Stimulated activated CD4-positive, alpha-beta T cell treated with anti-CD3 and anti-CD28 coated beads, TNF-alpha, amount 100 ng/mL, for 48 hours (primary cell): ENCODE data around the gene ACAP3.

Experiments used
- DNase-seq, 3 donors: peaks; one replicate each; pipeline ENCODE4 v3.0.0-alpha.2; 2020; ENCODE audit warnings: low read depth in 3 of 3

ACAP3 gene

DNA sequence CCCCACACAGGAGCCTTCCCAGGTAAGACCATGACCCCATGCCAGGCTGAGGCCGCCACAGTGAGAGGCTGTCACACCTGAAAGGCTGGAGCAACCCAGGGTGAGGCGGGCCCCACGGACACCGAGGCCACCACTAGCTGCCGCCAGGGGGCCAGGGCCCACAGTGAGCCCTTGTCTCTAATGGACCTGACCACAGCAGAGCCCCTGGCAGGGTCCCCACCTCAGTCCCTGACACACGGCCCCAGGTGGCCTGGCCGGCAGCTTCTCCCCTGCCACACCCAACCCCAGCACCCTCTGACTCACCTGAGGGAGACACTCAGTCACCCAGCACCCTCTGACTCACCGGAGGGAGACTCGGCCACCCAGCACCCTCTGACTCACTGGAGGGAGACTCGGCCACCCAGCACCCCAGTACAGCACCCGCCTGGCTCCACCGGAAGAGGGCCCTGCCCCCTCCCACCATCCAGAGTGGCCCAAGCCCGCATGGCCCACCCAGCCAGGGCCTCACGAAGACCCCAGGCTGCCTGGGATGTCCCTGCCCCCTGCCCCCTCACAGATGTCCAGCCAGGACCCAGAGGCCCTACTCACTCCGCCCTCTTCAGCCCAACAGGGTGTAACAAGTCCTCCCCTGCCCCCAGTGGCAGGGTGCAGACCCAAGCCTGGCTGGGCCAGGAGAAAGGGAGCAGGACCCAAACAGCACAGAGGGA lies 37.1 kb upstream of the ACAP3 start:
- peak; percentile 39 to 55 (median 44) for DNase-seq

GRCh38 chr1:1343811-1344421 lies 36.2 kb upstream of the ACAP3 start:
- DNase-seq = no peak

DNA sequence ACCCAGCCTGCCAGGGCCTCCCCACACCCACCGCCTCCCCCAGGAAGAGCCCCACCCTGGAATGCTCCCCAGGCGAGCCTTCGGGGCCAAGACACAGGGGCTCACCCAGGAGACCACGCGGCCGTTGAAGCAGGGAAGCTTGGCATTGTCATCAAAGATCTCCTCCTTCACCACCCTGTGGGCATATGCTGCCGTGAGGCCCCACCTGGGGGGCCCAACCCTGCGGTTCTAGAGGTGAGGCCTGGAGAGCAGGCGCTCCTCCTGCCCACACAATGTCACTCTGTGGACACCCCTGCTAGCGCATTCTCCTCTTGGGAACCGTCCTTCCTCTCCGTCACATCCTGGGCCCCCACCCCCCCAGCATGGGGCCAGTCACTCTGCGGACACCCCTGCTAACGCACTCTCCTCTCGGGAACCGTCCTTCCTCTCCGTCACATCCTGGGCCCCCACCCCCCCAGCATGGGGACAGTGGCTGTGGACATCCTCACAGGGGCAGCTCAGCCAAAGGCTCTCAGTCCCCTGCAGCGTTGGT lies 34.9 kb upstream of the ACAP3 start:
- DNase-seq = no peak

GRCh38 chr1:1342061-1342562 lies 34.4 kb upstream of the ACAP3 start:
- DNase-seq = no peak

DNA sequence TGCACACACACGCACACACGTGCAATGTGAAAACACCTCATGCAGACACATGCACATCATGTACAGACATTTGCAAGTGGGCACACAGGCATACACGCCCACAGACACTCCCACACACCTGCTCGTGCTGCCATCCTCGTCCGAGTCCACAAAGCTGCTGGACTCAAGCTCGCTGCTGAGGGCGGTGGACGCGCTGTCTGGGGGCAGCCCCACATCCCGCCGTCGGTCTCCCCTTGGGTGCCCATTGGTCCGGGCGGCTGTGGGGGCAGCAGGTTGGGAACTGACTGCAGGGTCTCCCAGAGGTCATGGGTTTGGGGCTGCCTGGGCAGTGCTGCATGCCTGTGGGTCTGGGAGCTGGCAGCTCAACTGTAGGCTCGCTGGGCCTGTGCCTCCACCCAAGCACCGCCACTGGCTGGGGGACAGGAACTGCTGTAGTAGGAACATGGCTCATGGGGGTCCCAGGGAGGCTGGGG lies 33.9 kb upstream of the ACAP3 start:
- no peak for DNase-seq

GRCh38 chr1:1340791-1341548 lies 33.2 kb upstream of the ACAP3 start:
- DNase-seq = no peak

- DNase-seq = no peak
These were observed 32.5 kb upstream of the ACAP3 start for GRCh38 chr1:1340185-1340584.

DNA sequence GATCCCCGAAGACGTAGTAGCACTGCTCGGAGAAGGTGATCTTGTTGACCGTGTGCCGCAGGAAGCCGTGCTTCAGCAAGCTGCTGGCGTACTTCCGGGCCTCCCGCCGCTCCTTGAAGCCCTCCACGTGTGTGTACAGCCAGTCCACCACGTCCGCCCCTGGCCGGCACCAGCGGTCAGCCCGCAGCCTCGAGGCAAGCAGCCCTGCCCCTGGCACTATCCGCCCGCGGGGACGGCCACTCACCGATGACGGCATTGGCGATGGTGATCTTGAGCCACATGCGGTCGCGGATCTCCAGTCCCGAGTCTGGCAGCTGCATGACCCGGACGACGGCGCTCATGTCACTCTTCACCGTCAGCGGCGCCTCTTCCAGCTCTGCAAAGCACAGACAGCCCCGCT lies 30.5 kb upstream of the ACAP3 start:
- no peak for DNase-seq

GRCh38 chr1:1337793-1338147 lies 30.0 kb upstream of the ACAP3 start:
- DNase-seq = peak in 1 of 3 donors; percentile 41

GRCh38 chr1:1336931-1337792 lies 29.4 kb upstream of the ACAP3 start:
- no peak for DNase-seq

DNA sequence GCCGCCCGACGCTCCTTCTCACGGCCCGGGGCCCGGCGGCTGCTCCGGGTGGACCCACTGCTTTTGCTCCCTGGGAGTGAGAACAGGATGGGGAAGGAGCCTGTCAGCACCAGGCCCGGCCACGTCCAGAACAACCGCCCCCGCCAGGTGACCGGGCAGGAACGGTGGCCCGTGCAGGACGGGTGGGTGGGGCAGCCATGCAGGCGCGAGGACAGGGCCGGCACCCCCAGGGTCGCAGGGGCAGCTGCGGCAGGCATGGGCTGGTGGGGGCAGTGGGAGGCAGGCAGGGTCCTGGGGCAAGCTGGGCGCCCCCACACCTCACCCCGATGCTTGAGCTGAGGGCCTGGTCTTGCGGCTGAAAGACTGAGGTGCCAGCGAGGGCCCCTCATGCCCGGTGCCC lies 28.7 kb upstream of the ACAP3 start:
- no peak for DNase-seq

- DNase-seq = no peak
These were observed 28.1 kb upstream of the ACAP3 start for GRCh38 chr1:1335792-1336248.

DNA sequence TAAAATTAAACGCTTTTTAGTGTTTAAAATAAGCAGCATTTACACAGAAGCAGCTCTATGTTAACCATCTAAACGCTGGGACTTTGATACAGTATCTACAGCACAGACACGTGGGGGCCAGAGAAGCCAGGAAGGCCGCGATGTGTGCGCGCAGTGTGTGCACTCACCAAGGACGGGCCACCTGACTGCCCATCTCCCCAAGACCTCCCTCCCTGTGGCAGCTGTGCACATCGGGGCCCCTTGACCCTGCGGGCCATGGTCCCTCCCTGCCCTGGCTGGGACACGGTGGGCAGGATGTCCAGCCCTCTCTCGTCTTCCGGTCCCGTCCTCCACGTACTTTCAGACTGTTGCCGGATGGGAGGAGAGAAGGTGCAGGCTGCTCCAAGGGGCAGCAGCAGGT lies 27.6 kb upstream of the ACAP3 start:
- no peak for DNase-seq

- no peak for DNase-seq
These were observed 27.1 kb upstream of the ACAP3 start for GRCh38 chr1:1334835-1335234.

- no peak for DNase-seq
These were observed 26.0 kb upstream of the ACAP3 start for GRCh38 chr1:1333551-1334241.

DNA sequence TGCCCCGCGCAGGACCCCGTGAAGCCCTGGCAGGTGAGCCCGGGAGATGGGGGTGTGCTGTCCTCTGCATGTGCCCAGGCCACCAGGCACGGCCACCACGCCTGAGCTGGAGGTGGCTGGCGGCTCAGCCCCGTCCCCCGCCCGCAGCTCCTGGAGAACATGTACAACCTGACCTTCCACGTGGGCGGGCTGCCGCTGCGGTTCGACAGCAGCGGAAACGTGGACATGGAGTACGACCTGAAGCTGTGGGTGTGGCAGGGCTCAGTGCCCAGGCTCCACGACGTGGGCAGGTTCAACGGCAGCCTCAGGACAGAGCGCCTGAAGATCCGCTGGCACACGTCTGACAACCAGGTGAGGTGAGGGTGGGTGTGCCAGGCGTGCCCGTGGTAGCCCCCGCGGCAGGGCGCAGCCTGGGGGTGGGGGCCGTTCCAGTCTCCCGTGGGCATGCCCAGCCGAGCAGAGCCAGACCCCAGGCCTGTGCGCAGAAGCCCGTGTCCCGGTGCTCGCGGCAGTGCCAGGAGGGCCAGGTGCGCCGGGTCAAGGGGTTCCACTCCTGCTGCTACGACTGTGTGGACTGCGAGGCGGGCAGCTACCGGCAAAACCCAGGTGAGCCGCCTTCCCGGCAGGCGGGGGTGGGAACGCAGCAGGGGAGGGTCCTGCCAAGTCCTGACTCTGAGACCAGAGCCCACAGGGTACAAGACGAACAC lies 25.2 kb upstream of the ACAP3 start:
- no peak for DNase-seq

- no peak for DNase-seq
These were observed 24.5 kb upstream of the ACAP3 start for GRCh38 chr1:1332031-1332755.

GRCh38 chr1:1331068-1331965 lies 23.6 kb upstream of the ACAP3 start, which contains the start of gene TAS1R3:
TSS of gene TAS1R3 (plus strand) at chr1:1331280. CDS start at chr1:1331346, 66 bp downstream.
- no peak for DNase-seq
